Endothelial cell of hepatic sinusoid (primary cell): Measurements from ENCODE around the gene EFCAB12.

Experiments used
- in situ Hi-C: cut with HindIII; loops from 2 replicates; pipeline ENCODE4 v1.10.0; 2017; ENCODE audit warnings: low sequenced_read_pairs

Gene EFCAB12

DNA sequence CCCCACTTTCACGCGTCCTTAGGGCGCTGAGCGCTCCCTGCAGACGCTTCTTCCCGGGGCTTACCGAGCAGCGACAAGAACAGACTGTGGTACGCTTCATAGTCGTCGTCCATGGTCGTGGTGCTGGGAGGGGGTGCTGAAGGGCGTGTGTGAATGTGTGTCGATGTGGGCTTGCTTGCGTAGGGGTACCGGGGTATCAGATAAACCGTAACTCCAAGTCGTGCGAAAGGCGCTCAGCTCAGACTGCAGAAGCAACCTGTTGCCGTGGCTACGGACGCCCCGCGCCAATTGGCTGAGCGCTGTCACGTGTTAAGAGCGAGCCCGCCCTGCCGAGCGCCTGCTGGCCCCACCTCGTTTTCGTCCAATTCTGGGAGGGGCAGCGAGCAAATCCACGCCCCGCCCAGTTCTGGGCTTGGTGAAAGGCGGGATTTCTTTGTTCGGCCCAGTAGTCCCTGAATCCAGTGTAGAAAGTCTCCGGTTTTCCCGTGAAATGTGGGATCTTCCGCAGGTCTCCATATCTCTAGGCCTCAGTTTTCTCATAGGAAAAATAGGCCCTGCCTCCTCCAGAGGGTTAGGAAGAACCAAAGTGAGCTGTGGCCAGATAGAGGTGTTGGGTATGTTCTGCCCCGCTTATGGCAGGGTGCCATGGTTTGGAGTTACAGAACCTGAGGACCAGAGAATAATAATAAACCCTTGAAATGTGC lies at the start of gene EFCAB12:
TSS of gene EFCAB12 (minus strand) at position 261 of the 704 bp plus-strand sequence. CDS start at position 113, 148 bp downstream.
- in situ Hi-C loops: no loop called here

DNA sequence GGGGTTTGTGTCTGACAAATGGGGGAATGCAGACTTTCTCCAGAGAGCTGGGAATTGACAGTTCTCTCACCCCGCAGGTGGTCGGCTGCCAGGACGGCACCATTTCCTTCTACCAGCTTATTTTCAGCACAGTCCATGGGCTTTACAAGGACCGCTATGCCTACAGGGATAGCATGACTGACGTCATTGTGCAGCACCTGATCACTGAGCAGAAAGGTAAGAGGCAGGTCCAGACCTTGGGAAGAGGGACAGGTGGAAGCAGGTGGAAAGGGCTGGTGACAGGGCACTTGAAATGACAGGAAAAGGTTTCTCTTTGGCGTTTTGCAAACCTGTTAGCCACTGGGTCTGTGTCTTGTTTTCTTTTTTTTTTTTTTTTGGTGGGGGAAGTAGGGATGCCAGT lies 48.1 kb upstream of the EFCAB12 start:
- in situ Hi-C loops: no loop called here

DNA sequence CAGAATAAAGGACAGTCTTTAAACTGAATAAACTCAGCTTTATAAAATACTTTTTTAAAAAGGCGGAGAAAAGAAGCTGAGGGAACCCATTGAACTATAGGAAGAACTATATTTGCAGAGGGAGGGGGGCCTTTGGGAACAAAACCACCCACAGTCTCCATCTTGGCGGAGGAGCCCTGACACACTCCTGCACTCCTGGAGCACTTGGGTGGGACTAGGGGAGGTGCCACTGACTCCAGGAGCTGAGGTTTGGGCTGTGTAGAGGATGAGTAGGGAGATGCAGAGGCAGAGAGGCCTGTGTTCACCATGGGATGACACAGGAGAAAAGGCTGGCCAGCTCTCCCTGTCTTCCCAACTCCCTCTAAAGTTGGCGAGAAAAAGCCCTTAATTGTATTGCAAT lies 47.4 kb upstream of the EFCAB12 start:
- in situ Hi-C loops: no loop called here

DNA sequence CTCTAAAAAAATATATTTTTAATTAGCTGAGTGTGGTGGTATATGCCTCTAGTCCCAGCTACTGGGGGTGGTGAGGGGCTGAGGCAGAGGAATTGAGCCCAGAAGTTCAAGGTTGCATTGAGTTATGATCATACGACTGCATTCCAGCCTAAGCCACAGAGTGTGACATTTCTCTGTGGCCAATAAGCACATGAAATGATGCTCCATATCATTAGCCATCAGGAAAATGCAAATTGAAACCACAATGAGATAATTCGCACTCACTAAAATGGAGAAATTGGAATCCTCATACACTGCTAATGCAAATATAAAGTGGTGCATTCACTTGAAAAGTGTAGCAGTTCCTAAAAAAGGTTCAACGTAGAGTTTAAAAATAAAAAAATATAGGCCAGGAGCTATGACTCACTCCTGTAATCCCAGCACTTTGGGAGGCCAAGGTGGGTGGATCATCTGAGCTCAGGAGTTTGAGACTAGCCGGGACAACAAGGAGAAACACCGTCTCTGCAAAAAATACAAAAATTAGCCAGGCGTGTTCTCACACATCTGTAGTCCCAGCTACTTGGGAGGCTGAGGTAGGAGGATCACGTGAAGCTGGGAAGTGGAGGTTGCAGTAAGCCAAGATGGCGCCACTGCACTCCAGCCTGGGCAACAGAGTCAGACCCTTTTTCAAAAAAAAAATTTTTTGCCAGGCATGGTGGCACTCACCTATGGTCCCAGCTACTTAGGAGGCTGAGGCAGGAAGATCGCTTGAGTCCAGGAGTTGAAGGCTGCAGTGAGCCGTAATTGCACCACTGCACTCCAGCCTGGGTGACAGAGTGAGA lies 46.8 kb upstream of the EFCAB12 start:
- in situ Hi-C loops: no loop called here

DNA sequence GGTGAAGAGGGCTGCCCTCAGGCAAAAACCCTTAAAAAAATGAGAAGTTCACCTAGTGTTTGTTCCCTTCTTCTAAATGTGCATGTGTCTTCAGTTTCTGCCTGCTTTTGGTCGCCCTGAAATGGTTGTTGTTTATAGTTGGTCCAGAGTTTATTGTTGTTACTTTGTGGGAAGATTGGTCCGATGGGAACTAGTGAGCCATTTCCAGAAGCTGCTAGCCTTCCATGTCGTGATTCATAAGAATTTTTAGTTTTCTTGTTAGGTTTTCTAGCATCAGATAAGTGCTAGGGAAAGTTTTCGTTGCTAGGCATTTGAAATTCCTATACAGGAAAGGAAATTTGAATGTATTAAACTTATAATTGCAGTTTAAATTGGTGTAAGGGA lies 45.3 kb upstream of the EFCAB12 start:
- in situ Hi-C loops: no loop called here

DNA sequence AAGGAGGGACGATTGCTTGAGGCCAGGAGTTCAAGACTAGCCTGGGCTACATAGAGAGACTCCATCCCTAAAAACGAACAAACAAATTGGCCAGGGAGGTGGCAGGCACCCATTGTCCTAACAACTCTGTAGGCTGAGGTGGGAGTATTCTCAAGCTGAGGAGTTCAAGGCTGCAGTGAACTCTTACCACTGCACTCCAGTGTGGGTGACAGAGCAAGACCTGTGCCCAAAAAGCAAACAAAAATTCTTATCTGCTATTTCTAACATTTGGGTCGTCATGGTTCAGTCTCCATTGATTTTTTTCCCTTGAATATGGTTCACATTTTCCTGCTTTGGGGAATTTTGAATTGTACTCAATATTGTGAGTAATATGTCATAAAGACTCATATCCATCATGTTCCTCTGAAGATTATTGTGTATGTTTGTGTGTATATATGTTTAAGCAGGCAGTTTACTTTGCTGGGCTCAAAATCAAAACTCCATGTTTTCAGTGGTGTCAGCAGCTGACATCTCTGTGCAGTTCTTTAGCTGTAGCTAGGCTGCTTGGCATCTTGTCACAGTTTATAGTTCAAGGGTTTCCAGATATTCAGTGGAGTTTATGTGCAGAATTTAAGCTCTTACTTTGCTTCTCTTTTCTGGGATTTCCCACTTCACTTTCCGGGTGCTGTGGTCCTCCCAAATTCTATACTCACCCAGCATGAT lies 44.8 kb upstream of the EFCAB12 start:
- in situ Hi-C loops: no loop called here

DNA sequence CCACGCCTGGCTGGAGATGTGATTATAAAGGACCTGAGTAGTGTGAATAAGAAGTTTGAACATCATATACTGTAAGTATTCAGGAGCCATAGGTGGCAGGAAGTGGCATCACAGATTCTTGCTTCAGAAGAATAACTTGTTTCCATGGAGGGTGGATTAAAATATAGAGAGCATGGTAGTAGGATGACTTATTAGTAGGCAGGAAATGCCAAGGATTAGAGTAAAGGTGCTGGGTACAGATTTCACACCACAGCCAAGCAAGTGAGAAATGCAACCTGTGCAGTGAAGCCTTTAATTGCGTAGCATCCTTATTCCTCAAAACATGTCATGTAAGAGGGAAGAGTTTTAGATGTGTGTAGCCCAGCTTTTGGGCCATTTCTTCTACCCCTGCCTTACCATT lies 42.4 kb upstream of the EFCAB12 start:
- in situ Hi-C loops: no loop called here

DNA sequence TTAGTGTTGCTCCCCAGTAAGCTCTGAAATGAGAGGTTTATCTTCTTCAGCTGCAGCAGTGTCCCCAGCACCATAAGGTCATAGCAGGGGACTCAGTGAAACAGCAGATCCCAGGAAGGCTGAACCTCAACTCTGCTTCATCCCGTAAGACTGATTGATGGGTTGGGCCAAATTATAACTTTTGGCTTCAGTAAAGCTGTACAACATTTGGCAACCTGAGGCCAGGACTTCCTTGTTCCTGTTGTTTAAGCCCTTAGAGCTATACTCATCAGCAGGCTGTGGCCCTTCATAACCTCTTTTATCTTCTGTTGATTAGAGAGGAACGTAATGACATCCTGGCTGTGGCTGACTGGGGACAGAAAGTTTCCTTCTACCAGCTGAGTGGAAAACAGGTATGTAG lies 40.6 kb upstream of the EFCAB12 start:
- in situ Hi-C loops: no loop called here

DNA sequence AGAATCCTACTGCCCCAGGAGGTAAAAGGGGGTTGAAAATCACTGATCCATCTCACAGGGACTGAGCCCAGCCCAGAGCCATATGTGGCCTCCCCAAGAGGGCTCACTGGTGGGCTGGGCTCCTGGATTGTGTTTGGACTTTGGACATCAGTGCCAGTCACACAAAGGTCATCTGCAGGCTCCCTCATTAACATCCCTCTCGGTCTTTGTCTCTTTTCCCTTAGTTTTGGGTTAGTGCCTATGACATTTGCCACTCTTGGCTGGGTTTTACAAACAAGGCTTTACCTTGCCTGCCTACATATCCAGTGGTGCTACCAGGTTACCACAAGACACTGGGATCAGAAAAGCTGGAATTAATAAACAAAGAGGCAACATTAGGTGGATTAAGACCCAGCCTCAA lies 39.5 kb upstream of the EFCAB12 start:
- in situ Hi-C loops: no loop called here

DNA sequence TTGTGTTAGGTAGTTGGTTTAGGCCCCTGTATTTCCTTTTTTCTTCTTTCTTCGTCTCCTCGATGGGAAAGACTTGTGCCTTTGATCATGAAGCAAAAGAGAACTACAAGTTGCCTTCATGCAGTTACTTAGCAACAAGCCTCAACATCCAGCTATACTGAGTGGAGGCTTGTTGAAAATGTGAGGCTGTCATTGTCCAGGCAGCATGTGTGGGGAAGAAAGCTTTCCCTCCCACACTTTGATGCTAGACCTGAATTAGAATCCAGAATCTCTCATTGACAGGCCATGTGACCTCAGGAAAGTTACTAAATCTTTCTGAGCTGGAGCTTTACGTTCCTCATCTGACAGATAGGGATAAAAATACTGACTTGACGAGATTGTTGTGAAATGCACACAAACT lies 35.3 kb upstream of the EFCAB12 start:
- in situ Hi-C loops: no loop called here

DNA sequence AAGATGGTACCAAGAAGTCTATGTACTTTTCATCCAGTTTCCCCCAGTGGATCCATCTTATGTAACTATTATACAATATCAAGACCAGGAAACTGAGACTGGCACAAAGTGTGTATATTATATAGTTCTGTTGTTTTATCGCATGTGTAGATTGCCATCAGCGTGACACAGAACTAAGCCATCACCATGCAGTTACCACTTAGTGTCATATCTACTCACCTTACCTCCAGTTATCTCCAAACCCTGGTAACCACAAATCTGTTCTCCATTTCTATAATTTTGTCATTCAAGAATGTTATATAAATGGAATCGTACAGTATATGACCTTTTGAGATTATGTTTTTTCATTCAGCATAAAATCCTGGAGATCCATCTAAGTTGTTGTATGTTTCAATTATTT lies 34.7 kb upstream of the EFCAB12 start:
- in situ Hi-C loops: no loop called here

DNA sequence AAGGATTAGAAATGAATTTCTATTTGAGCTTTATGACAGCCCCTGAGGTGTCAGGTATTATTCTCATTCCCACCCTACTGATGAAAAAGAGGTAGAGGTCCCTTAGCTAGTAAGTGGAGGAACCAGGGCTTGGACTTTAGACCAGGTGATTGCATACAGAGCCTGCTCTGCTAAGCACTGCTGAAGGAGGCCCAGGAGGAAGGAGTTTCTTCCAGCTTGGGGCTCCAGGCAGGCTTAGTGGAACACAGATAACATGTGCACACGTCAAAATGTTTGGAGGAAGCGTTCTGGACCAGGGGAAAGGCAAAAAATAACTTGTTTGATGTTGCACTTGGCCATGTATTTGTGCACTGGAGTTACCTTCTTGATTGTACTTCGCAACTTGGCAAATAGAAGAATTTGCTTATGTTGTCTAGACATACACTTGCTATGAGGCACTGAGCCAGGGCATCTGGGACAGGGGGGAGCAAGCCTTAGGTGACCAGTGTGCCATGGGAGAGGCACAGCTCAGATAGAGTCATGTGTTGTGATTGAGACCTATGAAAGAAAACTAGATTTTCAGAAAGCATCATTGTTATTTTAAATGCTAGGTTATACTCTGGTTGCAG lies 34.0 kb upstream of the EFCAB12 start:
- in situ Hi-C loops: no loop called here

DNA sequence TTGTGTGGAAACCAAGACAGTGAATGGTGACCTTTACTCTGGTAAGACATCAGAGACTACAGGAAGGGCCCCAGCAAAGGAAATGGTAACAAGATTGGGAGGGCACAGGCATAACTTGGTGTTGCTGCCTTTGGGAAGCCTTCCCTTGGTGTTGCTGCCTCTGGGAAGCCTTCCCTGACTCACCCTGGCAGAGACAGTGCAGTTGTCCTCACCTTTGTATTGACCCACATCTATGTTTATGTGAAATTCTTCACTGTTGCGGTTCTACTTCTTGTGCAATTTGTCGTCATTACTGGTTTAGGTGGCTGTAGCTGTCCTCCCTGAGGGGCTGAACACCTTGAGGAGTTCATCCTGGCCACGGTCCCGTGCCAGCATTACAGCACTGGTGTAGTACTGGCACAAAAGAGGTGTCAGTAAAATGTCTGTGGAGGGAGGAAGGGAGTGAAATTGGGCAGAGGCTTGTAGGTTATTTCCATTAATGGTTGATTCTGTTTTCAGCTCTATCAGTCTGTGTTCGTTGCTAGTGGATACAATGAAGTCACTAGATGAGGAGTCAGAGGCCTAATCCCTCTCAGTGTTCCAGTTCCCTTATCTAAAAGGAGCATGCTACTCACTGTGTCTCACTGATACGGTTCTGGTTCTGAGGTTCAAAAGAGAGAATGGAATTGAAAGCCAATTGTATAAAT lies 33.2 kb upstream of the EFCAB12 start:
- in situ Hi-C loops: no loop called here

DNA sequence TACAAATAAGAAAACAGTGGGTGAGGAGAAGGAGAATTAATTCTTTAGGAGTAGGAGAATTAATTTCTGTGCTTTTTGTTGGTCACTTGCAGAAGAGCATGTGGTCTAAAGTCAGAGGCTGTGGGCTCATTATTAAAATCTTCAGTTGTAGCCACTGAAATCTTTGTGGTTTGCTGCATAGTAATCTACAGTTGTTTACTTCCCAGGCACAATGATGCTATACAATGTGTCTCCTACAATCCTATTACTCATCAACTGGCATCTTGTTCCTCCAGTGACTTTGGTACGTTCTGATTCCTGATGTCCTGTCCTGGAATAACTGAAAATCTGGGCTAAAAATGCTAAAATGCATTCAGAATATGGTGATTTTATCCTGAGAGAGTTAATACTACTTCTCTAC lies 32.6 kb upstream of the EFCAB12 start:
- in situ Hi-C loops: no loop called here

DNA sequence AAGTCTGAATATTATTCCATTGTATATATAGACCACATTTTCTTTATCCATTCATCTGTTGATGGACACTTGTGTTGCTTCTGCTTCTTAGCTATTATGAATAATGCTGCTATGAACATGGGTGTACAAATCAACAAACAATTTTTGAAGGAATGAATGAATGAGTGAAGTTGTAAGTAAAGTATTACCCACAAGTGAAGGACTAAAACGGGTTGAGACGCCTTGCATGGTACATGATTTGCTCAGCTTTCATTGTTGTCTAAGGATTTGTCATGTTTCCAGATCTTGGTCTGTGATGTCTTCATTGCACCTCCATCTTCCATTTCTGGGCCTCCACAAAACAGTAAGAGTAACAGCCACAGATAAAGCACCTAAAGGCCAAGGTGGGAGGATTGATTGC lies 32.1 kb upstream of the EFCAB12 start:
- in situ Hi-C loops: no loop called here

DNA sequence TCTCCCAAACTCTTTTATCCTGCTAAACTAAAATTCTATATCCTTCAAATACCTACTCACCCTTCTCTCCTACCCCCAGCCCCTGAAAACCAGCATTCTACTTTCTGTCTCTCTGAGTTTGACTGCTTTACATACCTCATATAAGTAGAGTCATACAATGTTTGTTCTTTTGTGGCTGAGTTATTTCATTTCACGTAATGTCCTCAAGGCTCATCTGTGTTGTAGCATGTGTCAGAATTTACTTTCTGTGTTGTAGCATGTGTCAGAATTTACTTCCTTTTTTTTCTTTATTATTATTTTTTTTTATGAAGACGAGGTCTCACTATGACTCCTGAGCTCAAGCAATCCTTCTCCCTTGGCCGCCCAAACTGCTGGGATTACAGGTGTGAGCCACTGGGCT lies 31.7 kb upstream of the EFCAB12 start:
- in situ Hi-C loops: no loop called here

DNA sequence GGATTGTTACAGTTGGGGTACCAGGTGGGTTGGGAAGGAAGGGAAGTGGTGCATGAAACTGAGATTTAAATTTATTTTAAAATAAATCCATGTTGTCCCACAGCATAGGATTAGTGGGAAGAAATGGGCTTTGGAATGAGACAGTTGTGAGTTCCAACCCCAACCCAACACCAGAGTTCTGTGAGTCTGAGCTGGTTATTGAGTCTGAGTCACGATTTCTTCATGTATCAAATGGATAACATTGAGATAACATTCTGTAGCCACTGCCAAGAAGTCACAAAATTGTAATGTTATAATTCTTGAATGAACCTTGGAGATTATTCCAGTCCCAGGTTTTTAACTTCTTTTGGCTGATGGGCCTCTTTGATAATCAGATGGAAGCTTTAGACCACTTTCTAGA lies 25.3 kb upstream of the EFCAB12 start:
- in situ Hi-C loops: no loop called here

DNA sequence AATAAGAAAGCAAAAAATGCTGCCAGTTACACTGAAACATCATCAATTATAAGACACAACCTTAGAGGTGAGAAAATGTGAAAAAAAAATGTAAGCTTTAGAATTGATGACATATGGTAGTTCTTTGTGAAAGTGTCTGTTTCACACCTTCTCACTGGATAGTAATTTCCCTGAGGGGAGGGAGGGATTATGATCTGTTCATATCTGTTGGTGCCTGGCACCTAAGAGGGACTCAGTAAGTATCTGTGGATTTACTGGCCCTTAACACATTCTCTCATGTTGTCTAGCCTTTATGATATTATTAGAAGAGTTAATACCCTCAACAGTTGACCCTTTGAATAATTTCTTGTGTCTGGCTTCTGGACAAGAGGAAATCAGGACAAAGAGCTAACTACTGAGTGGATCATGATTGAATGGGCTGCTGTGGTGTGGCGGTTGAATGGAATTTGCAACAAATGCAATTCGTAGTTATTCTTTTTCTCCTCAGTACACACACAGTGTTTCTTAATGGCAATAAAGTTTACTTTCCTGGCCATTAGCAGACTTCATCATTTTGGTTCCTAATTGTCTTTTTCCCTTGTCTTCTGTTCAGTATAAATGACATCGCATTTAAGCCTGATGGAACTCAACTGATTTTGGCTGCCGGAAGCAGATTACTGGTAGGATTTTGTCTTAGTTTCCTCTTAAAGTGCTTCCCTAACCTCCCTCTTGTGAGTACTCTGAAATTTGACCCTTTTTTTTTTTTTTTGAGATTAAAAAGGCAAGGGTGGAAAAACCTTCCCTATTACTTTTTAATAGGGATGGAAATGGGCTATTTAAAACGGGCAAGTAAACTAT lies 21.1 kb upstream of the EFCAB12 start:
- in situ Hi-C loops: no loop called here

DNA sequence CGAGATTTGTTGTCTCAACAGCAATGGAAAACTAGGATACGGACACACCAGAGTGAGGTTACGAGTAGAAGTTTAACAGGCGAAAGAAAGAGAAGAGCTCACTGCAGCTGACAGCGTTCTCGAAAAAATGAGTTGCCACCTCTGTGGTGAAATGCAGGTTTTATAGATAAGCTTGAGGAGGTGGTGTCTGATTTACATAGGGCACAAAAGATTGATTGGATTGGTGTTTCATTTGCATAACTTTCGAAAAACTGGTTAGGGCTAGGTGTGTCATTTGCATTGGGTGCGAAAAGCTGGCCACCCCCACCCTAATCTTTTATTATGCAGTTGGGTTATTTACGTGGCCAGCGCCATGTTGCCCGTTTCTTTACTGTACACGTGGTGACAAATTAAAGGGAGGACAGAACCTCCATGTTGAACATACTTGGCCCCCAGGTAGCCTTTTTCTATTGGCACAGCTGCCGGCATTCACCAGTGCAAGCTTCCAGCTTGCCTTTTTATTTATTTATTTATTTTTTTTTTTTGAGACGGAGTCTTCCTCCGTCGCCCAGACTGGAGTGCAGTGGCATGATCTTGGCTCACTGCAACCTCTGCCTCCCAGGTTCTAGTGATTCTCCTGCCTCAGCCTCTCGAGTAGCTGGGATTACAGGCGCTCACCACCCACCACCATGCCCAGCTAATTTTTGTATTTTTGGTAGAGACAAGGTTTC lies 19.9 kb upstream of the EFCAB12 start:
- in situ Hi-C loops: no loop called here
